ENCODE results near the gene HLX.
A peak's percentile ranks its signal among the peaks of the same experiment; 100 is the strongest.

HLX gene

GRCh38 chr1:220879076-220879508, at the start of gene HLX:
HLX (plus strand) TSS chr1:220879443; CDS start chr1:220879858, 415 bp downstream.
- peak; percentile 94 for DNase-seq

- DNase-seq, result no peak
Measured at GRCh38 chr1:220833436-220833835, 45.8 kb upstream of the HLX start.

- no peak for DNase-seq
Measured at GRCh38 chr1:220834155-220834870, 44.9 kb upstream of the HLX start.

GRCh38 chr1:220838578-220838977, 40.7 kb upstream of the HLX start:
- no peak for DNase-seq

- DNase-seq, result no peak
Measured at GRCh38 chr1:220839474-220839873, 39.8 kb upstream of the HLX start.

- no peak for DNase-seq
Measured at GRCh38 chr1:220841293-220841692, 38.0 kb upstream of the HLX start.

- peak; percentile 71 for DNase-seq
Measured at GRCh38 chr1:220843481-220844011, 35.7 kb upstream of the HLX start.

GRCh38 chr1:220852408-220852807, 26.8 kb upstream of the HLX start:
- no peak for DNase-seq

- DNase-seq, result no peak
Measured at GRCh38 chr1:220872296-220872695, 6.9 kb upstream of the HLX start.

- no peak for DNase-seq
Measured at GRCh38 chr1:220873087-220873486, 6.2 kb upstream of the HLX start.

- peak; percentile 79 for DNase-seq
Measured at GRCh38 chr1:220873868-220874655, 5.2 kb upstream of the HLX start.

- no peak for DNase-seq
Measured at GRCh38 chr1:220875260-220875659, 4.0 kb upstream of the HLX start.

GRCh38 chr1:220876511-220877376, 2.5 kb upstream of the HLX start:
- peak; percentile 72 for DNase-seq

- peak; percentile 51 for DNase-seq
Measured at GRCh38 chr1:220877377-220878095, 1.7 kb upstream of the HLX start.

GRCh38 chr1:220878191-220879075, 810 bp upstream of the HLX start:
- DNase-seq, result peak; percentile 62

GRCh38 chr1:220879509-220880361, 492 bp downstream of the HLX start:
- peak; percentile 80 for DNase-seq

- DNase-seq, result no peak
Measured at GRCh38 chr1:220880362-220880670, 1.1 kb downstream of the HLX start.

GRCh38 chr1:220880726-220881506, 1.7 kb downstream of the HLX start:
- DNase-seq, result peak; percentile 70

Measured in right forelimb (tissue), 1 donor.